Hindlimb muscle (tissue), 1 donor: ENCODE results near the gene POC1A. TPM values are rescaled to one million over a fixed set of nuclear protein-coding genes. Genes with fewer than 3 reads are reported as not detected.

Experiments used
- DNase-seq: peaks from one replicate; pipeline ENCODE4 v3.0.0-alpha.2; 2013
- polyA plus RNA-seq: library from polyadenylated mRNA; unstranded; fragments of 120-200 nt; gene quantifications from one replicate; pipeline ENCODE4 v1.2.1, GENCODE V29; 2013; ENCODE audit not compliant: insufficient read length

POC1A gene
- polyA plus RNA-seq, 1 donor = 4.2 TPM

DNA sequence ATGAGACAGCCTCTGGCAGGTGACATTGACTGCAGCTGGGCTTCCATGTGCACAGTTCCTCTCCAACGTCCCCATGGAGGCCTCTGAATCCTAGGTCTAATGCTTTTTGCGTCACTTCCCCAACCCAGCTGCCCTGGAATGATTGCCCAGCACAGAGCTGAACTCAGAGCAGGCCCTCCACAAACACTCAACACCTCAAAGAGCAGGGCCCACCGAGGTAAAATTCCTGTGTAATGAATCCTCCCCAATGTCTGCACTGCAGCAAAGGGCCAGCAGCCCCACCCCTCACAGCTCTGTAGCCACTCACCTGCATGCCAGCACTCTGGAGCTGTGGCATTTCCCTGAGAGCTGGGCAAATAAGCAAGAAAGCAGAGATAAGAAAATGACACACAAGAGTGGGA lies 55.2 kb downstream of the POC1A start:
- DNase-seq = peak; percentile 73

DNA sequence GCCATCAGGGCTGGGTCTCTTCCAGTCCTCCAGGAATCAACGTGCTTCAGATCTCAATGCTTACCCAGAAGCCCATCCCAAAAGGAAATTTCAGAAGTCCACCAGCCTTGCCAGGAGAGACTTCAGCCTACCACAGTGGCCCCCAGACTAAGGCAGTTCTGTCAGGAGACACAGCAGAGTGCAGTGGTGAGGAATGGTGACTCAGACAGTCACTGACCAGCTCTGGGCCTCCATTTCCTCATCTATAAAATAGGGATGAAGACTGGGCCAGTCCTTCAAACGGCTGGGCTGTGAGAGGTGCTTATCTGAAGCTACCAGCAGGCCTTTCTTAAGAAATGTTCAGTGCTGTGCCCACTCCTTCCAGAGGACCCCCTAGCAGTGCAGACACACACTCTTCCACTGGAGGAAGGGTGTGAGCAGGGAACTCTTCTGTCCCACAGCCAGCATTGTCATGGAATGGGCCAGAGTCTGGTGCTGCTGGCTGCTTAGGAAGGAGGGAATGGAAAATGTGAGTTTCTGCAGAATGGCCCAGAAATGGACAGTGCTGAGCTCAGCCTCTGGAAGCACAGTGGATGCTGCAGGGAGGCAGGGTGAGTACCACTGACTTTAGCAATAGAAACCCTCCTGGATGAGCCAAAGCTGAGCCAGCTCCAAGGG lies 56.2 kb downstream of the POC1A start:
- peak; percentile 75 for DNase-seq

DNA sequence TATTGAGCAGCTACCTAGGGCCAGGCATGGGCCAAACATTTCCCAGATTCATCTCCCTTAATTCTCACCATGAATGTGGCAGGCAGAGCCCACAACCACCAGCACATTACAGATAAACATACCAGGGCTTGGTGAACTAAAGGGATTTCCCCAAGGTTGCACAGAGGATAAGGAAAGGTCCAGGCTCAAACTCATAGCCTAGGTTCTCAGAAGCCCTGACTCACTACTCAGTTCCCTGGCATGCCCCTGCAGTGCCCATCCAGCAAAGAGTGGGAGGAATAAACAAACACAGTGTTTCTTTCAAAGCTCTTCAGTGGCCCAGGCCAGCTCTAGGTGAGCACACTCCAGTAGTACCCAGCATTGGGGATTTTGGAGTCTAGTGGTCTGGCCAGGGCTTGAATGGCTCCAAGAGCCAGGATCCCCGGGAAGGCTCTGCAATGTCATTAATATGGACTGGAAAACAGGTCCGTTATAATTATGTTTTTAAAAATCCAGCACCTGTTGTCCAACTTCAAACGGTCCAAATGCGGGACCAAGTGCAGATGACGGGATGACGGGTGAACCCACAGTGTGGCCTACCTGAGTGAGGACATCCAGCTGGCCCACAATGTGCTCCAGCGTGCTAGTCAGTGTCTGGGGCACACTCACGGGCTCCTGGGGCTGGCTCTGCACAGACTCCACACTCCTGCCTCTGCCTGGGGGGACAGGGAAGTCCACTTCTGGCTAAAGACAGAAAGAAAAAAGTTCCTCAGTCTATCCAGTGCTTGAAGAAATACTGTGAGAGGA lies 58.0 kb downstream of the POC1A start:
- DNase-seq = no peak

- no peak for DNase-seq
Observed at GRCh38 chr3:52094571-52095485, 59.4 kb downstream of the POC1A start.

- DNase-seq = no peak
Observed at GRCh38 chr3:52093756-52094545, 60.3 kb downstream of the POC1A start.

DNA sequence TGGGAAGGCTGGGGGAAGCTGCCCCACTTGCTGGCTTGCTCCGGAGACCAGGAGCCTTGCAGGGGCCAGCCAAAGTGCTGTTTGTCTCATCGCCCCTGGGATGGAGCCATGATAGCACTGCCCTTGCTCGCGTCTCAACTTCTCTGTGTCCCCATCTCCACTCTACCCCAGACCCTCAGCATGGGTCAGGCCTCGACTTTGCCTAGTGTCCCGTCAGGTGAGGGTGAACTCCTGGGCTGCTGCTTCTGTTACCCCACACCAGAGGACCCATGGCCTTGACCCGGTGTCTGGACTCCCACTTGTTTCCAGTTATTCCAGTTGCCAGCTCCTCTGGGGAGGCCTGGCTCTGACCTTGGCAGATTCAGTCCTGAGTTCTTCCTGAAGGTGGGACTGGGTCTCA lies 61.3 kb downstream of the POC1A start:
- DNase-seq = no peak

DNA sequence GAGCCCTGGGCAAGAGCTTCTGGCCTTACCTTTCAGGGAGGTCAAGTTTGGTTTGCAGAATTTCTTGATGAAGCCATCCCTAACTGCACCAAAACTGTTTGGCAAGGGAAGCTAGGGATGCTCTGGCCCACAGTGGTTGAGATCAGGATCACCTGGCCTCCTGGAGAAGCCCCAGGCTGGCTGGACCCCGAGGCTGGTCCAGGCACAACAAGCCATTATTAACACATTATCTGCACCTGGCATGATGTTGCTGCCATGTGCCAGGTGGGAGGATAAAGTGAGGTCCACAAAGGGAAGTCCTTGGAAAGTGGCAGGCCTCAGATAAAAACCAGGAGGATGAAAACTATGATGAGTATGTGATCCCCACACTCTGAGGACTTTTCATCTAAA lies 62.0 kb downstream of the POC1A start:
- DNase-seq = no peak

DNA sequence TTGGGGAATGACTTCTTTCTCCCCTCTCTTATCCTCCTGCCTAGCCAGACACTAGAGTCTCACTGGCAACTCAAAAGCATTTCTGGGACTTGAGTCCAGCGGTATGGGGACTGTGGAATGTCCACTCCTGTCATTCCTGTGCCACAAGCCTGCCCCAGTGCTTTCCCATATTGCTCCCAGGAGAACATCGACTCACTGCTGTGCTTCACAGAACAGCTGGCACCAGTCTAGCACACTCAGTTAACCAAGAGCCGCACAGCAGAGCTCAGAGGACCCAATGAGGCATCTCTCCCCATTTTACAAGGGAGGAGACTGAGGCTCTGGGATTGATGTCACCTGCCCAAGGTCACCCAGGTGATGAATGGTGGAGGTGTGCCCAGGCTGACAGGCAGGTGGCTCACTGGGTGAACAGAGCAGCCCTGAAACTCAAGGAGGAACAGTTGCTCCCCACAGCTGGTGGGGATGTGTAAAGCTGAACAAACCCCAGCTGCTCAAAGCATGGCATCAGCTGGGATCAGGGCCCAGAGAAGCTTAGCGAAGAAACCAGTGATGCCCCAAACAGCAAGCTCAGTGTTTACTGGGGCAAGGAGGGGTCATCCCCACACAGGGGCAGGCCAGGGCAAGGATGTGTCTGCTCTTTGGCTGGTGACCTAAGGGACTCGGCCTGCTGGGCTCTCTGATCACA lies 62.5 kb downstream of the POC1A start:
- no peak for DNase-seq

- no peak for DNase-seq
Observed at GRCh38 chr3:52090933-52091468, 63.2 kb downstream of the POC1A start.

- DNase-seq = peak; percentile 75
Observed at GRCh38 chr3:52090131-52090932, 63.9 kb downstream of the POC1A start.

- no peak for DNase-seq
Observed at GRCh38 chr3:52089691-52090090, 64.5 kb downstream of the POC1A start.

DNA sequence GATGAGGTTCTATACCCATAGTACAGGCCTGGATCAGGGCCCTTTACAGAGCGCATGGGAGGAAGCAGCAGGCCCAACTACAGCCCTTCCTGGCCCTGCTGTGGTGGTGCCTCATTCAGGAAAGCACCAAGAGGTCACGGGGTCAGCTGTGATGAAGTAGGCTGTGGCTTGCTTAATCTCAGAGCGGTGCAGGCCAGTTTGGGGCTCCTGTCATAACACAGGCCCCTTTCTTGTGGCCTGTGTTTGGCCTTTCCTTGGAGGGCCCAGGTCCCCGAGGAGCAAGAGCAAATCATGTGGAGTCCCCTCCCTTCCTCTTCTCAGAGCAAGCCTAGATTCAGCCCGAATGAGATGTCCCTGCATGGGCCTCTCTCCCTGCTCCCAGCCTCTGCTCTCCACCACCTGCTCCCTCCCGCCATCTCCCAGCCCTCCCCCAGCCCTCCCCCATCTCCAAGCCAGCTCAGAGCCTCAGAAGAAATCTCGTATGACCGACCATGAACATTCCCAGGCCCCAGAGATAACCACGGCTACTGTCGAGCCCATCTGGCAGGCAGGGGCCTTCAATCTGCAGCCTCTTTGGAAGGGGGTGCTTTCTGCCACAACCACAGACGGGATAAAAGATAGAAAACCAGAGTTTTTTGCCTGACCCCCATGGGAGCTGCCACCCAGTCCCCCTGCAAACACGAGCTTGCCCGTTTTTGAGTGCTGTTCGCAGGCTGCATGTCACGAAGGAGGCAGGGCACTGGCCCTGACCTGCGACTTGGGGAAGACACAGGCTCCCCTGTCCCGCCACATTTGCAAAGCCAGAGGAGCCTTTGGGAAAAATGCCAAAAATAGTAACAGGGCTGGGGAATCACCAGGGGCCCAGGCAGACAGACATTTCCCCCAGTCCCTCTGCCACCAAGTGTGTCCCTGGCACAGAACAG lies 65.5 kb downstream of the POC1A start:
- DNase-seq = peak; percentile 49

DNA sequence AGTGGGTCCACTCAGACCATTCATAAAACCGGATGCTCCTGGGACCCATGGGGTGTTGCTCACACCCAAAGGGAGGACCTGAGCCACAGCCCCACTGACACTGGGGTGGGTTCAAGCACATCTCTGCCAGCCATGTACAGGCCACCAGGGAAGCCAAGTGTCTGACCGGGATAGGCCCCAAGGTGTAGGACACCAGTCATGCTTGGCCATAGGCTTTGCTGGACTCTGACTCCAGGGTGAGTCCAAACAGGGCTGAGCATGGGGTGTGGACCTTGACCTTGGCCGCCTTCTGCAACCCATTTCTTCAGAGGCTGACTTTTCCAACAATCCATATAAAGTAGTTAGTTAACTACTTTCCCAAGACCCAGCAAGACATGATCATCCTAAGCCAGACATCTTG lies 66.5 kb downstream of the POC1A start:
- no peak for DNase-seq

DNA sequence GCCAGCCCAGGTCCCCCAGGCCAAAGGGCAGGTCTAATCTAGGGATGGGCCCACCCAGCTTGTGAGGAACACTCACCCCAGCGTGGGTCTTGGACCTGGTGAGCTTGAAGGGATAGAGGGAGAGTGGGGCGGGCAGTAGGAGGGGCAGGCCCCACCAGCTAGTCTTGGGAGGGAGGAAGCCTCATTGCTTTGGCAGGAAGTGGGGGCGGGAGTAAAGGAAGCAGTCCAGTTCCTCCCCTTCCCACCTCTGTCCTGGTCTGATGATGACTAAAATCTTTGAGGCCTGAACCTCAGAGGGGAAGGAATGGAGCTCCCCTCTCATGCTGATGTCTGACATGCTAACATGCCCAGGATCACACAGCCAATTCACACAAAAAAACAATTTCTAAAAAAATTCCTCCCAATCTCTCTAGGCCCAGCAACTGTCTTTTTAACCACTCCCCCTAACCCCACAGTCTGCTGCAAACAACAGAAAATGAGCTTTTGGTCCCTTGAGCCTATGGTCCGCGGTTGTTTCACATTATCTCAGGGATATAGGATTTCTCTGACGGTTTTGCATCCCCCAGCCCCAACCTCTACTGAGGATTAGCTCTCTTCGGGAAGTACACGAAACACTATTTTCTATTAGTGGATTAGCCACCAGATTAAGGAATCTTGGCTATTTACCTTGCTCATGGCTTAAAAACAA lies 67.1 kb downstream of the POC1A start:
- DNase-seq = no peak

DNA sequence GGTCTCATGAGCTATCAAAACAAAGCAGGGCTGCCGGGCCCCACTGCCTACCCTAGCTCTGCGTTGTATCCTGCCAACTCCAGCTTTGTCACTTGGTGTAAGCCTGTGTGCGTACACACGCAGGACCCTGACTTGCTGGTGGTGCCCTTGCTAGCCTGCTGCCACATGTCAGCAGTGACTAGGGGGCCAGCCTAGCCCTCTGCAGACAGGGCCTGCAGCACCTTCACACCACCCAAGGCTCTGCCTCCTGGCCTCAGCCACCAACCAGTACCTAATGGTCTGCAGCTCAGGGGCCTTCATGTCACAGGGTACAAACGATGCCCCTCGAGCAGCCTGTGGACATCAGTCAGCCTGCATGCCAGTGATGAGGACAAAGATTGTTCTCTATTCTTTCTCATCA lies 67.8 kb downstream of the POC1A start:
- DNase-seq = no peak

GRCh38 chr3:52085681-52086282 lies 68.4 kb downstream of the POC1A start:
- no peak for DNase-seq

- DNase-seq = no peak
Observed at GRCh38 chr3:52084954-52085680, 69.1 kb downstream of the POC1A start.
